Central memory CD8-positive, alpha-beta T cell (primary cell): ENCODE data around the gene SACM1L.

Experiments used
- ATAC-seq: fragments of 150-1000 bp; cut with Tn5 transposase; replicated peaks from 2 replicates; pipeline ENCODE4 v1.10.0; 2022; ENCODE audit warnings: mild to moderate bottlenecking, moderate FRiP score, moderate number of reproducible peaks; ENCODE audit not compliant: poor library complexity, severe bottlenecking; ENCODE audit errors: extremely low read depth
- DNase-seq, 2 donors: peaks; one replicate each; pipeline ENCODE4 v3.0.0; 2021; ENCODE audit warnings: low spot score in 2 of 2
- H3K27ac Mint-ChIP-seq: one replicate; pipeline ENCODE4 v1.8.0; 2022; ENCODE audit warnings: low read depth, mild to moderate bottlenecking, moderate library complexity, mixed read lengths
- H3K27me3 Mint-ChIP-seq: one replicate; pipeline ENCODE4 v1.8.0; 2022; ENCODE audit warnings: mixed read lengths
- H3K36me3 Mint-ChIP-seq: one replicate; pipeline ENCODE4 v1.8.0; 2022; ENCODE audit warnings: mild to moderate bottlenecking, moderate library complexity, mixed read lengths; ENCODE audit not compliant: insufficient read depth
- H3K4me1 Mint-ChIP-seq: one replicate; pipeline ENCODE4 v1.8.0; 2022; ENCODE audit warnings: mixed read lengths
- H3K4me3 Mint-ChIP-seq: one replicate; pipeline ENCODE4 v1.8.0; 2022; ENCODE audit warnings: mild to moderate bottlenecking, moderate library complexity, mixed read lengths
- H3K9me3 Mint-ChIP-seq: one replicate; pipeline ENCODE4 v1.8.0; 2022; ENCODE audit warnings: mixed read lengths

Gene SACM1L

DNA sequence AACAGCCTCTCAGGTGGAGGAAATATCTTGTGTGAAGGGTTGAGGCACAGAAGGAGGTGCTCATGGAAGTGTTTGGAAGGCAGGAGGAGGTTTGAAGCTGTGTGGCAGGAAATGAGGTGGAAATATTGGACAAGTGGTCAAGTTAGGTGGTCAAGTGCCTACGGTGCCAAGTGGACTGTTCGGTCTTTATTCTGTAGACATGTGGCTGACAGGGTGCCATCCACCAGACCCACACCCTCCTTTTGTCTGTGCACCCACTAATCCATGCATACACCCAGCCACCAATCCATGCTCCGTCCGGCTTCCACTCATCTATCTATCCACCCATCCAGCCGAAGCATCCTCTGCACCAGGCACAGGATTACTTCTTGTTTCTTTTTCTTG lies 105.0 kb downstream of the SACM1L start:
- H3K4me3 Mint-ChIP-seq, result no peak overlapping the region
- peaks cover 15% of the 10 kb centered on the region for H3K4me1 Mint-ChIP-seq
- no peaks in the 10 kb centered on the region for H3K36me3 Mint-ChIP-seq
- no peak for ATAC-seq
- no peak overlapping the region for H3K27ac Mint-ChIP-seq
- H3K9me3 Mint-ChIP-seq, result peaks cover 9% of the 10 kb centered on the region
- H3K27me3 Mint-ChIP-seq, result peaks cover 77% of the 10 kb centered on the region
- DNase-seq, result no peak

DNA sequence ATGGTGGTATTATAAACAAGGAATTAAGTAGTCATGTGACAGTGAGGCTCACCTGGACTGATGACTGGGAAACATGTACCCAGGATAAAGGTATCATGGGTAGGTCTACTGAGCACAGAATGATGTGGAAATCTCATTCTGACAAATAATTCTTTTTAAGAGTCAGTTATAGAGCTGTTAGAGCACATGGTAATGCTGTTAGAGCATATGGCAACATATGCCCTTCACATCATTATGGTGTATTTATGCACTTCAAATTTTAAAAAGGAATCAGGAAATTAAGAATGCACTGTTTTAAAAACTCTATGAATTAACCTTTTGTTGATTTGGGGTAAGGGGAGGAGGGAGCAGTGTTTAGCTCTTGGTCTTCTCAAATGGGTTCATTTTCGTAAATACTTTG lies 105.5 kb downstream of the SACM1L start:
- H3K4me1 Mint-ChIP-seq, result peaks cover 15% of the 10 kb centered on the region
- no peak overlapping the region for H3K4me3 Mint-ChIP-seq
- no peaks in the 10 kb centered on the region for H3K36me3 Mint-ChIP-seq
- H3K27me3 Mint-ChIP-seq, result peaks cover 81% of the 10 kb centered on the region
- H3K9me3 Mint-ChIP-seq, result peaks cover 9% of the 10 kb centered on the region
- DNase-seq, result no peak
- H3K27ac Mint-ChIP-seq, result no peak overlapping the region
- ATAC-seq, result no peak
